ENCODE measurements around the gene CHMP4B.
A peak's percentile ranks its signal among the peaks of the same experiment; 100 is the strongest.

The CHMP4B gene

GRCh38 chr20:33841436-33841799 lies 30.3 kb downstream of the CHMP4B start:
- no peak for DNase-seq

- DNase-seq, result no peak
Observed at GRCh38 chr20:33842346-33842745, 31.2 kb downstream of the CHMP4B start.

GRCh38 chr20:33843050-33843449 lies 31.9 kb downstream of the CHMP4B start:
- no peak for DNase-seq

DNA sequence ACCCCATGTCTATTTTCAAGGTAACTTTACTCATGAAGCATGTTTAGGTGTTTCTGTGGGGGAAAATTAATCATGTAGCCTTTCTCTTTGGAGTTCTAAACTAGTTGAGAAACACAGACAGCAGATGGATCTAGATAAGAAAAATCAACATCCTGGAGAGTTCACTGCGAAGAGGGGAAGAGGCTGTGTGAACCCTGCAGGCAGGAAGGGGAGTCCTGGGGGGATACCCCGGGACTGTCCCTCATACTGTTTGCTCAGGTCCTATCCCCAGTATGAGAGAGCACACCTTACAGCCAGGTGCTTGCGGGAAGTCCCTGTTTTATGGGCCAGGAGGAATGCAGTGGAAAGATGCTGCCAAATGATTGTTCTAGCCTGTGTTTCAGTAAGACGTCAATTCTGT lies 32.7 kb downstream of the CHMP4B start:
- DNase-seq, result no peak

- peak; percentile 57 for DNase-seq
Observed at GRCh38 chr20:33846291-33846935, 35.3 kb downstream of the CHMP4B start.

GRCh38 chr20:33847006-33847405 lies 35.9 kb downstream of the CHMP4B start:
- no peak for DNase-seq

- no peak for DNase-seq
Observed at GRCh38 chr20:33848391-33848790, 37.2 kb downstream of the CHMP4B start.

DNA sequence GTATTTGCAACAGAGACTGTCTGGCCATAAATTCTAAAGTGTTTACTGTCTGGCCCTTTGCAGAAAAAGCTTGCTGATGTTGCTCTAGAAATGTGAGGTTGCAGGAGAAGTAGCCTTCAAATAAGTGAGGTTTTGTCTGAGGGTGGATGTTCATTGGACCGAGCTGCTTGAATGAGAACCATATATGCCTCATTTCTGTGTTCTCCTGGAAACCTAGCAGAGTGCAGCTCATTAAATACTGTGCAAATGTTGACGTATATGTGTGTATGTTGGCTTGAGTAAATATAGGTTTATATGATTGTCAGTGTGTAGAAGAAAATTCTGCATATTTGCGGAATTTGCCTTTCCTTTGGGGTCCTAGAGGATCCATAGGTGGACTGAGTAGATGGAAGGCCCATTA lies 39.0 kb downstream of the CHMP4B start:
- DNase-seq, result no peak

- DNase-seq, result no peak
Observed at GRCh38 chr20:33851842-33852466, 40.8 kb downstream of the CHMP4B start.

DNA sequence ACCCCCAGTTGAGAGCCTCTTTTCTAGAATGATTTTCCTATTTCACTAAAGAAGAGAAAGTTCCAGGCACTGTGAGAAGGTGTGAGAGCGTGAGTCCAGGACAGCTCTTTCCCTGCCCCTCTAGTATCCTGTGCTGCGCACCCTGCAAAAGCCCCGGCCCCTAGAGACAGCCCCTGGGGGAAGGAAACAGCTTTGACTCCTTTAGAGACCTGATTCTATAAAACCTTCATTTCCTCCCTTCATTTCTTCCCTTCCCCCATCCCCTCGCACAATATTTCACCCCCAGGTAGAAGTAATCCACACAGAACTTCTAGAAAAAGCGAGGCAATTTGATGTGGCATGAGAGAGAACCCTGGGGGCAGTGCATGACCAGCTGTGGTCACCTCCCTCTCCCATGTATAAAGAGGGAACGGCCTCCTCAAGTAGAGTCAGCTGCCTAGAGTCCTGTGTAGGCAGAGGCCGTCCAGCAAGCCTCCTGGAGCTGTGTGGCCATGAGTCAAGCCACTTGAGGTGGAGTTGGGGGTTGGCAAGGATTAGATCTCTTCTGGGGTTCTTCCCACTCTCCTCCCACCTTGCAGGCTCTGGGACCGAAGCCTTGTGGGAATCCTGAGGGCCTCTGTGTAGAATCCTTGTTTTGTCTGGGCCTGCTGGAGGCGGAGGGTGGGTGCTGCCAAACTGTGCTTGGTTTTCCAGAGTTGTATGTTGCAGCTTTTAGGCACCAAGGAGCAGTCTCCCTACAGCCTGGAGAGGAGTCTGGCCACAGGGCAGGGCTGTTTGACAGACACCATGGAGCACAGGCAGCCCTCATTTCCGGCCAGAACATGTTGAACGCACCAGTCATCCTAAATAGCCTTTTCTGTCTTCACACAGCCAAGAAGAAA lies 41.7 kb downstream of the CHMP4B start:
- no peak for DNase-seq

DNA sequence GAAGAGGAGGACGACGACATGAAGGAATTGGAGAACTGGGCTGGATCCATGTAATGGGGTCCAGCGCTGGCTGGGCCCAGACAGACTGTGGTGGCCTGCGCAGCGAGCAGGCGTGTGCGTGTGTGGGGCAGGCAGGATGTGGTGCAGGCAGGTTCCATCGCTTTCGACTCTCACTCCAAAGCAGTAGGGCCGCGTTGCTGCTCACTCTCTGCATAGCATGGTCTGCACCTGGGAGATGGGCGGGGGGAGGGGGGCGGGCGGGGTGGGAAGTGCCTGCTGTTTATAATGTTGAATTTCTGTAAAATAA lies 42.3 kb downstream of the CHMP4B start:
- DNase-seq, result no peak

DNA sequence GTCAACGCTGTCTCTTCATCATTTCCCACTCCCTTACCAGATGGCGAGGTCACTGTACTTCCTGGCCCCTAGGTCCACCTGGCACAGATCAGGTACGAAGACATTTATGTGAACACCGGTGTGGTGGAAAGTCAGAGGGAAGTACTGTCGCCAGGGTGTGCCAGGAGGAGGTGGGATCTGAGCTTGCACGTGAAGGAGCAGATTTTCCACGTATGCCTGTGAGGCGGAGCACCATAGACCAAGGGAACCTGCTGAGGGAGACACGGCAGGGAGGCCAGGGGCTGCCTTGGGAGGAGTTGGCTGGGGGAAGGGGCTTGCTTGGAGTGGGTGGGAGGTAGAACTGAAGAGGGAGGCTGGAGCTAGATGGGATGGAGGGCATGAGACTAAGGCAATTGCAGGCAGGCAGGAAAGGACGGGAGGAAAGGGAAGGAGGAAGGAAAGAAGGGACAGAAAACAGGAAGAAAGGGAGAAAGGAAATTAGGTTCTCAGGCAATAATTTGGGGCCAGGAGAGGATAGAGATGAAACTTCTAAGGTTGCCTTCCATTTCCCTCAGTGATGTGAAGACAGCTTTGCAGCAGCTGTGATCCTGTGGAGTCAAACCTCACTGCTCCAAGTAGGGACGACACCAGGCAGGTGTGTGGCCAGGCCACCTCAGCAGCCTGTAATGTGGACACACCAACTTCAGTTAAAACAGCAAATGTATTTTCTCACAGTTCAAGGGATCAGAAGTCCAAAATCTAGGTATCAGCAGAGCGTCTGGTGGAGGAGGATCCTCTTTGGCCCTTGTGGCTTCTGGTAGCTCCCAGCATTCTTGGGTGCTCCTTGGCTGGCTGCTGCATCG lies 46.8 kb downstream of the CHMP4B start:
- DNase-seq, result no peak

DNA sequence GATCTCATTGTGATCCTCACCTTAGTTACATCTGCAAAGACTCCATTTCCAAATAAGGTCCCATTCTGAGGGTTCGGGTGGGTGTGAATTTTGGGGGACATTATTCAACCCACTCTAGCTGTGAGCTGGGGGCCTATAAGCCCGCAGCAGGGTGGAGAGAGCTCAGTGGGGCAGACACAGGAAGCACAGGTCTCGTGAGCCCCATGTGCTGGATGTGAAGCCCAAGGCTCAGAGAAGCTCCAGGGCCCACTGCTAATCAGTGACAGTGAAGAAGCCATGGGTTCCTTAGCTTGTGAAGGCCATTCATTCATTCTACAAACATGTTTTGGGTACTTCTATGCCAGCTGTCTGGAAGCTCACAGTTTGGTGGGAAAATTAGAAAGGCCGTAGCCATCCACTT lies 47.5 kb downstream of the CHMP4B start:
- DNase-seq, result no peak

DNA sequence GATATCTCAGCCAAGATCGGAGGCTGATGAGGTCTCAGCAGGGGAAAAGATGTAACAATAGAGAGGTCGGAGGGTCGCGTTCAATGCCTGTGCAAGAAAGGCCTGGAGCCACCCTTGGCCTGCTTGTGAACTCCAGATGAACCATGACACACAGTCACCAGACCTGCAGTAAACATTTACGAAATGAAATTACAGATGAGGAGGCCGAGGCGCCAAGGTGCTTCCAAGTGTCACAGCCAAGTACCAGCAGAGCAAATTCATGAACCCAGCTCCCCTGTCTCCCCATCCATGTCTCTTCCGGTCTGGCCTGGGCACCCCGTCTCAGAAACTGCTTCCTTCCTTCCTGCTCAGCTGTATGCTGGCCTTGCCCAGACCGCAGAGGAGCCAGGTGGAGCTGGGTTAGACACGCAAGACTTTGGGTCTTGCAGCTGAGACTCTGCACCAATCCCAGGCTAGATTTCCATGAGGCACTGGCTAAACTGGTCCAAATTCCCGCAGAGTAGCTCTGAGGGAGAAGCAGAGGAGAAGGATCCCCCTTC lies 48.1 kb downstream of the CHMP4B start:
- no peak for DNase-seq

GRCh38 chr20:33859751-33860150 lies 48.6 kb downstream of the CHMP4B start:
- DNase-seq, result no peak

DNA sequence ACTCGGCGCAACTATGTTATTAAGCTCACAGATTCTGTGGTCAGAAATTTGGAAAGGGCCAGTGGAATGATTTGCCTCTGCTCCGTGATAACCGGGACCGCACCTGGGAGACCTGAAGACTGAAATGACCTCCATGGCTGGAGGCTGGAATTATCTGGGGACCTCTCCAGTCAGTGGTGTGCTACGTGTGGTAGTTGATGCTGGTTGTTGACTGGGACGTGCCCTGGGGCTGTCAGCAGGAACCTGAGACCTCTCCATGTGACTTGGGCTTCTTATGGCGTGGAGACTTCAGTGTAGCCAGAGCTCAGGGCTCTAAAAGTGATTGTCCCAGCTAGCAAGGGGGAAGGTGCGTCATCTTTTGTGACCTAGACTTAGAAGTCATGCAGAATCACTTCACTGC lies 50.3 kb downstream of the CHMP4B start:
- no peak for DNase-seq

DNA sequence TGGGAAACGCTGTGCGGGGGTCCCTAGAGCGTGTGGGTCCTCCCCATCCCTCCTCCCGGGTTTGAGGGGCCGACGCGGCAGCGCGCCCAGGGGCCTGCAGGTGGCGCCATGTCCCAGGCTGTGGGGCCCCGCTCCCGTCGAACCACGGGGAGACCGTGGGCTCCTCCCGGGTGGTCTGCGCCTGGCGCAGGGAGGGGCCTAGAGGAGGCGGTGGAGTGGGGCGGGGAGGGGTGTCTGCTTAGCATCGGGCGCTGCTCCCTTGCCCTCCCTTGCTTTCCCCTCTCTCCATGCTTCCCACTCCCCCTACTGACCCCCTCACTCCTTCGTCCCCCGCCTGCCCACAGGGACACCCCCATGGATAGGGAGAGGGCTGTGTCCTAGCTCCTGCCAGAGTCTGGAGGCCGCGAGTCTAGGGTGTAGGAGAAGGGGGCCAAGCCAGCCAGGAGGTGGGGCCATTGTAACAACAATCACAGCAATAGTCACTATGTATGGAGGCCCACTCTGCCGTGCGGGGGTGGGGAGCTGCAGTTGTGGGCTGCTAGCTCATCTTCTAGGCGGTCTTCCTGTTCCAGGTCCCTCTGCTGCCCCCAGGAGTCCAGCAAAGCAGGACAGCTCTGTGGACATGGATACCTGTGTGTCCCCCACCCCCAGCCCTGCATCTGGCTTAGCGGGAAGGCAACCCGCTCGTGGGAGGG lies 51.7 kb downstream of the CHMP4B start:
- peak; percentile 71 for DNase-seq

GRCh38 chr20:33863440-33864323 lies 52.5 kb downstream of the CHMP4B start:
- DNase-seq, result no peak

GRCh38 chr20:33864324-33864963 lies 53.3 kb downstream of the CHMP4B start:
- no peak for DNase-seq

DNA sequence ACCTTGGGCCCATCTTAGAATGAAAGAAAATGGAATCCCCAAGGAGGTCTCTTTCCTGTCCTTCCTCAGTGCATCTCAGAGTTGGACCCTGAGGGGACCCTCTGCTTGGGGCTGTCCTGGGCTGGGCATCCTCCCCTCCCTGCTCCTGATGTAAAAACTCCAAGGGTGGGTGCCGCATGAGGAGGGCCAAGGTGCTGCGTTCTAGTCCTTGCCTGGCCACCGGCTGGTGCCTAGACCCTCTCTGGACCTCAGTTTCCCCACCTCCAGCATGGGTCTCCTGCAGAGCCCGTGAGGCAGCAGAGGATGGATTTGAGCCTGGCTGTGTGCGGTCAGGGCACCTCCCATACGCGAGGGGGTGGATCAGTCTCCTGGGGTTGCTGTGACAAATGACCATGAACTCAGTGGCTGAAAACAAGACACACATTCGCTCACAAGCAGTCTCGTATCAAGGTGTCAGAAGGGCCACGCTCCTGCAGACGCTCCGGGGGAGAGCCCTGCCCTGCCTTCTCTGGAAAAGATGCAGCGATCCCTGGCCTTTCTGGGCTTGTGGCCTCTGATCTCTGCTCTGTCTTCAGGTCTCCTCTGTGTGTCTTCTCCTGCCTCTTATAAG lies 54.7 kb downstream of the CHMP4B start:
- no peak for DNase-seq
